ENCODE data around the gene HOXA2. TPM values are rescaled to one million over a fixed set of nuclear protein-coding genes. Genes with fewer than 3 reads are reported as not detected.

HOXA2 gene
- total and polyA plus RNA-seq, 2 of the 8 experiments (the other 6 are each of a cell fraction or from before 2014, with no cell fraction given): not detected

- no peak overlapping the region for H3K27ac ChIP-seq (ENCODE audit: low read depth, low read length)
- TF ChIP-seq SP1 (IDR thresholded peaks at IDR 0.05; ENCODE audit: low read depth, low read length): no peak
- no peak for TF ChIP-seq CHD1 (IDR thresholded peaks at IDR 0.05; ENCODE audit: low read depth, low read length)
- no peak for TF ChIP-seq GABPA (IDR thresholded peaks at IDR 0.05; ENCODE audit: borderline replicate concordance, insufficient read depth, low read length)
- TF ChIP-seq EGR1 (IDR thresholded peaks at IDR 0.05; ENCODE audit: borderline replicate concordance, low read depth, low read length): no peak
- no peak for TF ChIP-seq JUN (IDR thresholded peaks at IDR 0.05; ENCODE audit: low read depth, low read length)
- no peak overlapping the region for H2BK12ac ChIP-seq (ENCODE audit: low read depth, low read length)
- H3K4me2 ChIP-seq (ENCODE audit: insufficient read depth in 1 of 2, low read depth in 2 of 2, low read length in 2 of 2): no peak overlapping the region; a peak in 1 of 4 replicates
- no peak overlapping the region for H3K23ac ChIP-seq (ENCODE audit: insufficient read length)
- H2BK15ac ChIP-seq (ENCODE audit: low read length): no peak overlapping the region
- no peak overlapping the region for H4K91ac ChIP-seq (replicated peaks; ENCODE audit: insufficient read length, low read length)
- H3K56ac ChIP-seq (replicated peaks; ENCODE audit: insufficient read length, low read depth, low read length): no peak overlapping the region
- H3K23me2 ChIP-seq (ENCODE audit: low read depth, low read length): peaks cover 9% of the 10 kb centered on the region
- H2BK20ac ChIP-seq (ENCODE audit: low read length): no peak overlapping the region
- FAIRE-seq: no peak
- H2AK5ac ChIP-seq (ENCODE audit: low read depth, low read length): no peak overlapping the region
- H3K79me2 ChIP-seq (ENCODE audit: control insufficient read depth in 1 of 2, insufficient read depth in 2 of 2, low read length in 2 of 2): no peaks in the 10 kb centered on the region
- WGBS, 2 experiments (ENCODE audit: extremely low coverage in 1 of 2, insufficient coverage in 1 of 2, insufficient read length in 1 of 2, insufficient replicate concordance in 2 of 2, low coverage in 1 of 2, low lambda C conversion rate in 2 of 2, missing lambda C conversion rate in 1 of 2): 47% methylated on average over 5 of the region's 5 CpGs; no CpG with 5 or more reads in 1 of the 2 experiments
- H3K14ac ChIP-seq (ENCODE audit: insufficient read length): no peak overlapping the region
- no peak overlapping the region for H2AFZ ChIP-seq (ENCODE audit: low read length)
- no peak overlapping the region for H4K8ac ChIP-seq (ENCODE audit: extremely low read depth, insufficient read depth, low read length)
- ChIA-PET POLR2A (ENCODE audit: partially characterized antibody) (no interaction called here), CTCF (ENCODE audit: partially characterized antibody) (interaction anchor here (0.7 to 12.5 kb wide), 8 partner anchors 13 to 293 kb away, joined by 3 to 123 read pairs (median 8); partner anchors contain the start of gene HOXA1)
- H3K4me3 ChIP-seq (ENCODE audit: extremely low read depth in 1 of 4, insufficient read depth in 2 of 4, low read depth in 3 of 4, low read length in 4 of 4): no peak overlapping the region
- no peaks in the 10 kb centered on the region for H3K79me1 ChIP-seq (ENCODE audit: low read depth, low read length)
- H3K9me3 ChIP-seq (ENCODE audit: insufficient read depth in 2 of 2, low read depth in 1 of 2, low read length in 1 of 2): peaks cover 0 to 3% of the 10 kb centered on the region in 2 experiments; a peak in 1 of 4 replicates
- peaks cover 96 to 100% (median 99%) of the 10 kb centered on the region in 4 experiments for H3K27me3 ChIP-seq (replicated peaks in 1 of 4; ENCODE audit: control insufficient read depth in 3 of 4, extremely low read depth in 1 of 4, insufficient read depth in 3 of 4, low read length in 3 of 4)
- H4K20me1 ChIP-seq (replicated peaks in 1 of 2; ENCODE audit: control insufficient read depth in 1 of 2, insufficient read depth in 2 of 2, low read length in 2 of 2): peaks cover 30 to 32% of the 10 kb centered on the region in 2 experiments
- H3K18ac ChIP-seq (ENCODE audit: extremely low read depth, low read length): no peak overlapping the region
- no peak overlapping the region for H3K4ac ChIP-seq (replicated peaks; ENCODE audit: insufficient read length, low read depth, low read length)
- peaks cover 0 to 9% (median 6%) of the 10 kb centered on the region in 4 experiments; a peak in 5 of 7 replicates for H3K4me1 ChIP-seq (replicated peaks in 1 of 4; ENCODE audit: control insufficient read depth in 3 of 4, insufficient read depth in 4 of 4, low read length in 3 of 4)
- no peak overlapping the region for H2BK120ac ChIP-seq (replicated peaks; ENCODE audit: low read depth, low read length)
- no peak overlapping the region for H4K5ac ChIP-seq (ENCODE audit: insufficient read length, low read depth, low read length)
- H3K36me3 ChIP-seq (ENCODE audit: control insufficient read depth in 2 of 4, insufficient read depth in 4 of 4, low read length in 3 of 4): peaks cover 0 to 6% (median 0%) of the 10 kb centered on the region in 4 experiments; a peak in 1 of 8 replicates
- DNase-seq (ENCODE audit: low read depth in 1 of 2, low spot score in 2 of 2): peak in 1 of 2 experiments; percentile 38
- no peak overlapping the region for H2BK5ac ChIP-seq (ENCODE audit: low read depth, low read length)
- H3K9ac ChIP-seq (replicated peaks in 1 of 4; ENCODE audit: extremely low read depth in 1 of 4, low read depth in 3 of 4, low read length in 3 of 4): no peak overlapping the region
Observed at GRCh38 chr7:27146491-27147198, 44.2 kb upstream of the HOXA2 start.
